Measurements from ENCODE around the gene OTOP2.
"Not testable (repeated sequence)": the region's sequence is repeated elsewhere in the genome, so short reads cannot be mapped to it uniquely, and the experiment has no call there.

Gene OTOP2

GRCh38 chr17:74903034-74903433 lies 21.0 kb upstream of the OTOP2 start:
- TF ChIP-seq CTCF (IDR thresholded peaks at IDR 0.05; ENCODE audit: low read depth, low read length) = no peak
- no peak overlapping the region for H3K4me3 ChIP-seq (ENCODE audit: low read depth, low read length)

- TF ChIP-seq CTCF (IDR thresholded peaks at IDR 0.05; ENCODE audit: low read depth, low read length) = no peak
- H3K4me3 ChIP-seq (ENCODE audit: low read depth, low read length) = no peak overlapping the region
Observed at GRCh38 chr17:74903671-74904070, 20.4 kb upstream of the OTOP2 start.

- H3K4me3 ChIP-seq (ENCODE audit: low read depth, low read length) = no peak overlapping the region
- no peak for TF ChIP-seq CTCF (IDR thresholded peaks at IDR 0.05; ENCODE audit: low read depth, low read length)
Observed at GRCh38 chr17:74904687-74905409, 19.2 kb upstream of the OTOP2 start.

GRCh38 chr17:74906214-74906793 lies 17.8 kb upstream of the OTOP2 start:
- H3K4me3 ChIP-seq (ENCODE audit: low read depth, low read length) = not testable (repeated sequence)

GRCh38 chr17:74907012-74907411 lies 17.1 kb upstream of the OTOP2 start:
- TF ChIP-seq CTCF (IDR thresholded peaks at IDR 0.05; ENCODE audit: low read depth, low read length) = no peak
- H3K4me3 ChIP-seq (ENCODE audit: low read depth, low read length) = no peak overlapping the region

GRCh38 chr17:74909097-74909496 lies 15.0 kb upstream of the OTOP2 start:
- not testable (repeated sequence) for H3K4me3 ChIP-seq (ENCODE audit: low read depth, low read length)

GRCh38 chr17:74911423-74911822 lies 12.7 kb upstream of the OTOP2 start:
- H3K4me3 ChIP-seq (ENCODE audit: low read depth, low read length) = not testable (repeated sequence)

- no peak for TF ChIP-seq CTCF (IDR thresholded peaks at IDR 0.05; ENCODE audit: low read depth, low read length)
- H3K4me3 ChIP-seq (ENCODE audit: low read depth, low read length) = no peak overlapping the region
Observed at GRCh38 chr17:74916136-74916850, 7.8 kb upstream of the OTOP2 start.

- H3K4me3 ChIP-seq (ENCODE audit: low read depth, low read length) = no peak overlapping the region
- TF ChIP-seq CTCF (IDR thresholded peaks at IDR 0.05; ENCODE audit: low read depth, low read length) = no peak
Observed at GRCh38 chr17:74916851-74917199, 7.2 kb upstream of the OTOP2 start.

Data from WI38 (cell line).